ENCODE data around the gene S100A2.
A peak's percentile ranks its signal among the peaks of the same experiment; 100 is the strongest.

Gene S100A2

GRCh38 chr1:153543736-153544135 lies 21.9 kb downstream of the S100A2 start:
- DNase-seq: no peak

- no peak for DNase-seq
Observed at GRCh38 chr1:153542956-153543711, 22.5 kb downstream of the S100A2 start.

- DNase-seq: no peak
Observed at GRCh38 chr1:153541641-153542590, 23.7 kb downstream of the S100A2 start.

- DNase-seq: no peak
Observed at GRCh38 chr1:153540394-153541361, 25.0 kb downstream of the S100A2 start, which contains the start of gene S100A5. TSS of gene S100A5 (minus strand) at chr1:153540934. CDS start at chr1:153540191, 743 bp downstream.

- no peak for DNase-seq
Observed at GRCh38 chr1:153539395-153540093, 26.1 kb downstream of the S100A2 start.

DNA sequence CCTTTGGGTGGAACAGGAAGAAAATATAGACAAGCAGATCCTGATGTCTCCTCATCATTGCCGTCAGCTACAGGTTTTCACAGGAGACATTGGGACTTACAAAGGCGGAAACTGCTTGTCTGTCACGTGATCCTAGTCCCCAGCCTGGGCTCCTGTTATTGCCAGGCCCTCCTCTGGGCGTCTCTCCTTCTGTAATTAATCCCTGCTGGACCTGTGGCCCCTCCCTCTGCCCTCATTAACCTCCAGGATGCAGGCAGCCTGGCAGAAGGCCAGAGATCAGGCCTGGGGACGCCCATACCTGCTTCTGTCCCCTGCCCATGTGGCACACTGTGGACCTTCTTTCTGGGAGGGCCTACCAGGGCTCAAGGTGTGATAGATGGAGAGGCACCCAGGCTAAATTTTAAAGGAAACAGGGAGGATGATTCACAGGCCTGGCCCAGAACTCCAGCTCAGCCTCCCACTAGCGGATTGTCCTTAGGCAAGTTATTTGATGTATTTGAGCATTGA lies 27.3 kb downstream of the S100A2 start:
- DNase-seq: peak; percentile 42

GRCh38 chr1:153537376-153537730 lies 28.3 kb downstream of the S100A2 start:
- no peak for DNase-seq

GRCh38 chr1:153536671-153537375 lies 28.8 kb downstream of the S100A2 start:
- no peak for DNase-seq

DNA sequence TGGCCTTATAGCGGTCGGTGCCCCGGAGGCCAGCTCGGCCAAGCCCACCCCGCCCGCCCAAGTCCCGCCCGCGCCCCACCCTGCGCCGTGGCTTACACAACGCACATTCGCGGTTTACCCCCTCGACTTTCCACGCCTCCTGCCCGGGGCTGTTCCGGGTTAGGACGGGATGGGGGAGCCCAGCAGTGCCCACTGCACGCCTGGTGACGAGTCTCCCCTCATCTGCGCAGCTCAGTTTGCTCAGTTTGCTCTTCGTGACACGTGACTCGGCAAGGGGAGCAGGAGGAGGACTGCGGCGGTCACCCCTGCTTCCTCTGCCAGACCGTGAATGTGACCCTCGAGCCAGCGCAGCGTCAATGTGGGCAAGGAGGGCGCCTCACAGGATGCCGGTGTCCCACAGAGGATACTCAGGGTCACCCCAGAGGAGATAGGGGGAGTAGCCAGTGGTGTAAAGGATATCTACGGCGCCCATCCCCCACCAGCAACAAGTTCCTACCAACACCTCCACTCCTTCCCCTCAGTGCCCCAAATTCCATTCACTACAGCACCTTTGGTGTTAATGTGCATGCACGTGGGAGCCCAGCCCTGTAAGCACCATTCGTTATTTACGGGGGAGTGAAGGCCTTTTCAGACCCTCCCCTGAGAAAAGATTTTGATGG lies 29.5 kb downstream of the S100A2 start:
- DNase-seq: peak; percentile 43

DNA sequence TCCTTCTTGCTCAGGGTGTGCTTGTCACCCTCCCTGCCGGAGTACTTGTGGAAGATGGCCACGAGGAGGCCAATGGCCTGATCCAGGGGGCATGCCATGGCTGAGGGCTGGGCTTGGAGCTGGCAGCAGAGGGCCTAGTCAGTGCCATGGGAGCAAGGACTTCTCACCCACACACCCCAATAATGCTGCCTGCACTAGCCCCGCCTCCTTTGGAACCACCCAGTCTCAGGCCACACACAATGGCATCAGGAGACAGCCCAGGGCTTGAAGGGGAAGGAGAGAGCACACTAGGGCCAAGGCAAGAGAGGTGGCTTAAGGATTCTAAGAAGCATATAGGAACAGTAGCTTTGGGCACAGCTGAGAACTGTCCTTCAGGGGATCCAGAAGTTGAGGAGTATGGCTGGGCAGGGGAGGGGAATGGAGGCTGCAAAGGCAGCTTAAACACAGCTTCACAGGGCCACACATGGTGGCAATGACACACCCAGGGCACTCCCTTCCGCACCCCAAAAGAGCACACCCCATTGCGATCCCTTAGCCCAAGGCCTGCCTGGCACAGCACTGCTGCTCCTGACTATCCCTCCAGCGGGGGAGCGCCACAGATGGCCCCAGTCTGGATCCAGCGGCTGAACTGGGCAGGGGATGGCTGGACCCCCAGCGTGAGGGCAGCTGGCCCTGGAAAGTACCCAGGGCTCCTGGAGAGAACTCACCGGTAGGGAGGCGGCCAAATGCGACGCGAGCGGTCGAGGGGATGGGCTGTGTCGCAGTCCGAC lies 30.2 kb downstream of the S100A2 start, which contains the start of gene S100A6:
TSS of gene S100A6 (minus strand) at position 750 of the 770 bp plus-strand sequence. CDS start at position 98, 652 bp downstream.
- no peak for DNase-seq

DNA sequence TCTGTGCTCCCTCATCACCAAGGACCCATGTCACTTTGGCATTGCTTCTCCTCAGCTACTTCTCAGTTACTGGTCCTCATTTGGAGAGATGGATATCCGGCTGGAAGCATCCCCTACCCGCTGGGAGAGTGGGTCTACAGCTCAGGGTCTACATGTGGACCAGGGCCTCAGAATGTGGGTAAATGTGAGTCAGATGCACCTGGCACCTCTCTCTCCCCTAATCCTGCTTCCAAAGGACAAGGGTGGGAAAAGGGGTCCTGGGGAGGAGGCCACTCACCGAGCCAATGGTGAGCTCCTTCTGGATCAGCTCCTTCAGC lies 30.8 kb downstream of the S100A2 start:
- DNase-seq: no peak

DNA sequence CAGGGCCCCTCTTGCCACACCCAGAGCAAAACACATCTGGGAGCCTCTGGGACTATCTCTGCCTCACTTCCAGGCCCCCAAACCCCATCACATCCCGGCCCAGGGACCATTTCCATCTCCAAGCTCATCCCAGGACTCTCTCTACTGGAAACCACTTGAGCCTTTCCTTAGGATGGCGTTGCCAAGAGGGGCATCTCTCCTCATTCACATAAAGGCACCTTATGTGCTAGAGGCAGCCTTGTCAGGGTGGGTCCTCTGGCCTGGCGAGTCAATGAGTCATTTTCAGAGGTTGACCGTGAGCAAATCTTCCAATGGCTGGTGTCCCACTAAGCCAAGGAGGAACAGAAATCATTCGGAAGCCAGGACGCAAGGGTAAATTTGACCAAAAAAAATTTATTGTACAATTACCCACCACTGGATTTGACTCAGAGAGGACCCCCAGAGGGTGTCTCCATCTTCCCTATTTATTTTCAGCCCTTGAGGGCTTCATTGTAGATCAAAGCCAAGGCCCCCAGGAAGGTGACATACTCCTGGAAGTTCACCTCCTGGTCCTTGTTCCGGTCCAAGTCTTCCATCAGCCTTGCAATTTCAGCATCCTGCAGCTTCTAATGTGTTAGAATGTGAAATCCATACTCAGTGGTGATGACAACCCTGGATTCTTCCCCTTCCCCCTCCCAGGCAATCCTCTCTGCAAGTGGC lies 31.3 kb downstream of the S100A2 start:
- no peak for DNase-seq

DNA sequence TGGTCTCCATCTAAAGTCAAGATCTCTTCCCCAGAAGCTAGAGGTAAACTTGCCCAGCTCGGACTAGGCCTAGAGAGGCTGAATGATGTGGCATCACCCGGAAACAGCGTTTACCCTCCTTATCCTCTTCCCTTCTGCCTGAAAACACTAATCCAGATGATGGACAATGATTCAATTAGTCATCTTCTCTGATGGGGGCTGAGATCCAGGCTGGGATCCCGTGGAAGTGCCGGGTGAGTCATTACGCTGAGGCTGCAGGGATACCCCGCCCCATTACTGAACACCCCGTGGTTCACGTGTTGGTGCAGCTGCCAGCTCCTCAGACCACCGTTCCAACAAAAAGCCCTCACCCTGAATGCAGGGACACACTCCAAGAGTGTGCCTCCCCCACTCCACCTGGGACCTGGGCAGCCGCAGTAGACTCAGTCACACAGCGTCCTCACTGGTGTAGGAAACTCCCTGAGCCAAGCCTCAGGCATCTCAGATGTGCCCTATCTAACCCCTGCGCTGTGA lies 31.9 kb downstream of the S100A2 start:
- peak; percentile 48 for DNase-seq

- DNase-seq: peak; percentile 96
Observed at GRCh38 chr1:153532769-153533599, 32.7 kb downstream of the S100A2 start.

DNA sequence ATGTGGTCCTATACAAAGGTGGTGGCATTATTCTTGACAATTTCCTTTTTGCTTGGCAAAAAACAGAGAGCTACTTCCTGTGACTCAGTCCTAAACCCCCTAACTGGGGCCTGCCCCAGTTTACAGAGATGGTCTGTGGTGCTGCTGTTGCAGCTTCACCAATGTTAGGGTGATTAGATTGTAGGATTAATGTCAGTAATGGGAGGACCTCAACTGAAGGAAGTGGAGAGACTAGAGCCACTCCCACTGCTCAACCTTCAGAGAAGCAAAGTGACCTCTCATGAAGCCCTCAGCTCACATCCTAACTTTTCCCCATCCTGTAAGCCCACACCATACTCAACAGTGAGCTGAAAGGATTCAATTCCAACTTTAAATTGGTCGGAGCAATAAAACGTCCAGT lies 33.5 kb downstream of the S100A2 start:
- DNase-seq: no peak

DNA sequence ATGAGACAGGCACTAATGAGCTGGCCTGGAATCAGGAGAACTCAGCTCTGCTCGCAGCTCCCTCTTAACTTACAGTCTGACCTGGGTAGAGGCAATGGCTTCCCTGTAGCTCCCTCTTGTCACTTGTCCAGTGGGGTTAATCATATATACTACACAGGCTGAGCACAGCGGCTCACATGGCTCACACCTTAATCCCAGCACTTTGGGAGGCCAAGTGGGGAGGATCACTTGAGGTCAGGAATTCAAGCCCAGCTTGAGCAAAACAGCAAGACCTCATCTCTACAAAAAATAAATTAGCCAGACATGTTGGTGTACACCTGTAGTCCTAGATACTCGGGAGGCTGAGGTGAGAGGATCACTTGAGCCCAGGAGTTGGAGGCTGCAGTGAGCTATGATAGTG lies 34.0 kb downstream of the S100A2 start:
- DNase-seq: no peak

GRCh38 chr1:153527683-153528040 lies 38.0 kb downstream of the S100A2 start:
- no peak for DNase-seq
